Measurements from ENCODE around the gene RAI2. TPM values are rescaled to one million over a fixed set of nuclear protein-coding genes. Genes with fewer than 3 reads are reported as not detected.
A peak's percentile ranks its signal among the peaks of the same experiment; 100 is the strongest.

The RAI2 gene
- total RNA-seq, 2 donors from 2014 or later = 13.9 to 29.6 TPM

GRCh38 chrX:17869580-17869979 lies 8.5 kb upstream of the RAI2 start:
- no peaks in the 10 kb centered on the region for H3K4me1 ChIP-seq
- no peaks in the 10 kb centered on the region for H3K36me3 ChIP-seq
- H3K27me3 ChIP-seq = no peaks in the 10 kb centered on the region
- H3K27ac ChIP-seq = no peak overlapping the region
- H3K4me3 ChIP-seq = no peak overlapping the region
- TF ChIP-seq CTCF (IDR thresholded peaks at IDR 0.05) = no peak
- H3K9me3 ChIP-seq = peaks cover 0 to 8% of the 10 kb centered on the region in 2 donors
- DNase-seq (ENCODE audit: low spot score) = no peak

GRCh38 chrX:17861489-17862011 lies 452 bp upstream of the RAI2 start:
- no peaks in the 10 kb centered on the region for H3K36me3 ChIP-seq
- DNase-seq (ENCODE audit: low spot score) = no peak
- no peaks in the 10 kb centered on the region for H3K4me1 ChIP-seq
- no peak for TF ChIP-seq CTCF (IDR thresholded peaks at IDR 0.05)
- H3K9me3 ChIP-seq = no peaks in the 10 kb centered on the region
- no peaks in the 10 kb centered on the region for H3K27me3 ChIP-seq
- peak overlapping the region; percentile 48 to 71 for H3K27ac ChIP-seq
- H3K4me3 ChIP-seq = peak overlapping the region; percentile 50 to 54

GRCh38 chrX:17860179-17860780 lies 818 bp downstream of the RAI2 start:
- DNase-seq (ENCODE audit: low spot score) = no peak
- Histone ChIP-seq H3K9me3 (no peaks in the 10 kb centered on the region), H3K27me3 (no peaks in the 10 kb centered on the region), H3K36me3 (no peaks in the 10 kb centered on the region), H3K4me1 (no peaks in the 10 kb centered on the region), H3K27ac (peak overlapping the region; percentile 66 to 76), H3K4me3 (peak overlapping the region; percentile 63)
- no peak for TF ChIP-seq CTCF (IDR thresholded peaks at IDR 0.05)

- DNase-seq (ENCODE audit: low spot score) = no peak
- Histone ChIP-seq H3K9me3 (no peaks in the 10 kb centered on the region), H3K4me3 (peak overlapping the region; percentile 63), H3K36me3 (no peaks in the 10 kb centered on the region), H3K27me3 (no peaks in the 10 kb centered on the region), H3K4me1 (peaks cover 0 to 2% of the 10 kb centered on the region in 2 donors), H3K27ac (peak overlapping the region; percentile 66 to 76)
- TF ChIP-seq CTCF (IDR thresholded peaks at IDR 0.05) = no peak
These were observed 1.4 kb downstream of the RAI2 start for GRCh38 chrX:17859609-17860178.

GRCh38 chrX:17854531-17854930 lies 6.6 kb downstream of the RAI2 start:
- Histone ChIP-seq H3K36me3 (no peaks in the 10 kb centered on the region), H3K27me3 (no peaks in the 10 kb centered on the region), H3K4me3 (no peak overlapping the region), H3K27ac (no peak overlapping the region), H3K9me3 (no peaks in the 10 kb centered on the region), H3K4me1 (peaks cover 0 to 9% of the 10 kb centered on the region in 2 donors)
- no peak for TF ChIP-seq CTCF (IDR thresholded peaks at IDR 0.05)
- DNase-seq (ENCODE audit: low spot score) = no peak

Measured in right atrium auricular region (tissue), 2 donors.